GM19395 (cell line): ENCODE measurements around the gene CHRM2.
"Not testable (repeated sequence)": the region's sequence is repeated elsewhere in the genome, so short reads cannot be mapped to it uniquely, and the experiment has no call there.

Experiments used
- ATAC-seq: cut with Tn5 transposase; IDR thresholded peaks from one replicate; pipeline ENCODE4 v1.9.1; 2021; ENCODE audit warnings: mild to moderate bottlenecking, moderate library complexity; ENCODE audit not compliant: unreplicated experiment

The CHRM2 gene

GRCh38 chr7:136868496-136869000 lies at the start of gene CHRM2:
Gene CHRM2 (plus strand): TSS chr7:136868652. CDS start chr7:137014866, 146,214 bp downstream.
- ATAC-seq, result no peak

DNA sequence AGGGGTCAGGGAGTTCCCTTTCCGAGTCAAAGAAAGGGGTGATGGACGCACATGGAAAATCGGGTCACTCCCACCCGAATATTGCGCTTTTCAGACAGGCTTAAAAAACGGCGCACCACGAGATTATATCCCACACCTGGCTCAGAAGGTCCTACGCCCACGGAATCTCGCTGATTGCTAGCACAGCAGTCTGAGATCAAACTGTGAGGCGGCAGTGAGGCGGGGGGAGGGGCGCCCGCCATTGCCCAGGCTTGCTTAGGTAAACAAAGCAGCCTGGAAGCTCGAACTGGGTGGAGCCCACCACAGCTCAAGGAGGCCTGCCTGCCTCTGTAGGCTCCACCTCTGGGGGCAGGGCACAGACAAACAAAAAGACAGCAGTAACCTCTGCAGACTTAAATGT lies 37.1 kb upstream of the CHRM2 start:
- ATAC-seq, result not testable (repeated sequence)

DNA sequence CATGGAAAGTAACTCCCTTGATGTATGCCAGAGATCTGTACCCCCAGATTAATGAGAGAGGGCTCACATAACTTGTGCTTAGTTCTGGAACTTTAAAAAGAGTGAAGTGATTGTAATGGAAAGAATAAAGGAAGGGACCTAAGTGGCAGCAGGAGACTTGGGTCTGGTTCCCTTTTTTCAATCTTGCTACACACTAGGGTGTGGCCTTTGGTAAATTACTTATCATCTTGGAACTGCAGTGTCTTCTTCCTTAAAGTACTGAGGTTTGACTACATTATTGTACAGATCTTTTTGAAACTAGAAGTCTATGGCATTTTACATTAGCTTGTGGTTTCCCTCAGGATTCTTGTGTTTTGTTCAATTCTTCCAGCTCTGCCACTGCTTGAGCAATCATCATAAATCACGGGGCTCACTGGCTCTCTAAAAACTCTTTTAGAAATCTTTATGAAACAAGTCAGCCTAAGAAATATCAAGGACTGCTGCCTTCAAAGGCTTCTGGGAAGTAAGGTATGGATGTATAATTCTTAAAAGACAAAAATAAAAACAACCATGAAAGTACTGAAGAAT lies 22.5 kb upstream of the CHRM2 start:
- no peak for ATAC-seq

GRCh38 chr7:136847858-136848257 lies 20.6 kb upstream of the CHRM2 start:
- no peak for ATAC-seq

GRCh38 chr7:136853654-136854053 lies 14.8 kb upstream of the CHRM2 start:
- ATAC-seq, result no peak

DNA sequence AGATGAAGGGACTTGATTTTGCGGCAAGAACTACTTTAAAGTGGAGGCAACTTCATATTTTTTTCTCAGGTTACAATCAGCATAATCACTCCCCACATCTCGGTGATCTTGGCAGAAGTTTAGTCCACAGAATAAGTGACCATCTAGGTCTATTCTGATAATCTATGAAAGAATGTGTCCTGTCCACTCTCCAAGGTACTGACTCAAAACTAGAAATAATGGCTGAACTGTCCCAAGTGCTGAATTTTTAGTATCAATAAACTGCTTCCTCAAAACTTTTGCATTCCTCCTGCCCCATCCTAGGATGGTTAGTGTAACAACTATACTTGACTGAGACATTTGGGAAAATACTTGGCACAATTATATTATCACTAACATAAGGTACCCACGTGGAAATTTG lies 10.9 kb upstream of the CHRM2 start:
- ATAC-seq, result no peak

DNA sequence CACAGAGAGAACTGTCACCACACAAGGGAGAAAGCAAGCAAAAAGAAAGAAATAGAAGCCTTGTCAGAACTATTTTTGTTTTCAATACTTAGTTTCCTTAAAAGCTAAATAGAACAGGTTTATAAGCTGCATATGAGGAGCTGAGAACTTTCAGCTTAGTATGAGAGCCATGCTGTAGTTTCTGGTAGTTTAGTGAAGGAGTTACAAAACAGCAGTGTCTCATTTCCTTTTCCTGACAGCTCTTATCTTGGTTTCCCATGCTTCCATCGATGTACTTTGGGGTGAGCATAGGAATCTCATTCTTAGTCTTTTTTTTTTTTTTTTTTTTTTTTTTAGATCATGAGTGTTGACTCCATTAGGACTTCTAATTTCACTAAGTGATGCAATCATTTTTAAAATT lies 8.6 kb upstream of the CHRM2 start:
- ATAC-seq, result no peak

DNA sequence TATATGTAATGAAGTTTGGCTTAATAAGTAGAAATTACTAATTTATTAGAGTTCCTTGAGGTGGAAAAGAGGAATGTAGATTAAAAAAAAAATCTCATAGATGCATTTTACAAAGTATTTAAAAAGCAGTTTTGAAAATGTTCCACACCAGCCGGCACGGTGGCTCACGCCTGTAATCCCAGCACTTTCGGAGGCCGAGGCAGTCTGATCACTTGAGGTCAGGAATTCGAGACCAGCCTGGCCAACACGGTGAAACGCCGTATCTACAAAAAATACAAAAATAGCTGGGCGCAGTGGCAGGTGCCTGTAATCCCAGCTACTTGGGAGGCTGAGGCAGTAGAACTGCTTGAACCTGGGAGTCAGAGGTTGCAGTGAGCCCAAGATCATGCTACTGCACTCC lies 3.2 kb upstream of the CHRM2 start:
- ATAC-seq, result no peak

DNA sequence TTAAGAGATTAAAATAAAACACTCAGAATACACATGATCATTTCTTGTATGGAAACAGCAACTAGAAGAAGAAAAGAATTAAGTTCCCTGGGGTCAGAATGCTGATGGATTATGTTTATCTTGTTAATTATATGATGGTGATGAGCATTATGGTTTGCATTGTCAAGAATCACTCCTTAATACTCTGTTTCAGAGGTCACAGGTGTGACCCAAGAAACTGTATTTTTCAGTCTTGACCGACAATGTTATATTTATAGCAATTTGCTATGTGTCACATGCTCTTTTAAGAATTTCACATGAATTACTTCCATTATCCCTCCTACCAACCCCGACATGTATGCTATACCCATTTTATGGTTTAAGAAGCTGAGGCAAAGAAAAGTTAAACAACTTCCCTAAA lies 2.7 kb upstream of the CHRM2 start:
- ATAC-seq, result no peak

DNA sequence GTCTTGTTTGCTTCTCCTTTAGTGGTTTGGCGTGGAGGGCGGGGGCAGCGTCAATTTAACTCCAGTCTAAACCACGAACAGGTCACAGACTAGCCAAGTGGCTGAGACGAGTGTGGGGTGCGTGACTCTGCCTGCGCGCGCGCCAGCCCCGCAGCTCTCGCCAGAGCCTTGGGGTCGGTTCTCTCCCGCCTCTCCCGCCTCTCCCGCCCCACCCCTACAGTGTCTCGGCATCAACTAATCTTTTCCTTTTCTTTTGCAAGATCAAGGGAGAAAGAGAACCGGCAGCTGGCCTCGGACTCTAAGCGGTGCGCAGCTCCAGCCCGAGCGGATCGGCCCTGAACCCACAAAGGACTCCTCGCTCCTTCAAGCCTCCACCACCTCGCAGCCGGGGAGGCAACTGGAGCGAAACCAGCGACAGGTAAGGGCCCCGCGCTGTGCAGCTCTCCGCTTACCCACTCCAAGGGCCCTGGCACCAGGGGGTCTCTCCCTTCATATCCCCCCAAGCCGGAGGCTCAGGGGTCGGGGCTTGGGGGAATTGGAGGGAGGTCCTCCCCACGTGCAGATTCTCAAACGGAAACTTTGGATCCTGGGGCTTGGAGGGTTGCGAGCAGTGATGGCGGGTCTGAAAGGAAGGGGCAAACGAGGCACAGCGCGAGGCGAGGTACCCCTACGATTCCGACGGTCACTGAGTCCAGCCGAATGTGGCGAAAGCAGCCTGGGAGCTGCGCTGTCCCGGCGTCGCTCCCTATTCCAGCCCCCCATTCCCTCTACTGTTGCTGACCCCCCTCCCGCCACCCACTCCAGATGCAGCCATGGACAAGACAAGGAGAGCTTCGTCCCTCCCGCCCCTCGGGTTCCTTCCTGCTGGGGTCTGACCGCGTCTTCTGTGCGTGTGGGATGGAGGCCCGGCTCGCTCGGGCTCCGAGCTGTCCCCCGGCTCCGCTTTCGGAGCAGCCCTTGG lies 829 bp downstream of the CHRM2 start:
- no peak for ATAC-seq

GRCh38 chr7:136869991-136870865 lies 1.8 kb downstream of the CHRM2 start:
- no peak for ATAC-seq

DNA sequence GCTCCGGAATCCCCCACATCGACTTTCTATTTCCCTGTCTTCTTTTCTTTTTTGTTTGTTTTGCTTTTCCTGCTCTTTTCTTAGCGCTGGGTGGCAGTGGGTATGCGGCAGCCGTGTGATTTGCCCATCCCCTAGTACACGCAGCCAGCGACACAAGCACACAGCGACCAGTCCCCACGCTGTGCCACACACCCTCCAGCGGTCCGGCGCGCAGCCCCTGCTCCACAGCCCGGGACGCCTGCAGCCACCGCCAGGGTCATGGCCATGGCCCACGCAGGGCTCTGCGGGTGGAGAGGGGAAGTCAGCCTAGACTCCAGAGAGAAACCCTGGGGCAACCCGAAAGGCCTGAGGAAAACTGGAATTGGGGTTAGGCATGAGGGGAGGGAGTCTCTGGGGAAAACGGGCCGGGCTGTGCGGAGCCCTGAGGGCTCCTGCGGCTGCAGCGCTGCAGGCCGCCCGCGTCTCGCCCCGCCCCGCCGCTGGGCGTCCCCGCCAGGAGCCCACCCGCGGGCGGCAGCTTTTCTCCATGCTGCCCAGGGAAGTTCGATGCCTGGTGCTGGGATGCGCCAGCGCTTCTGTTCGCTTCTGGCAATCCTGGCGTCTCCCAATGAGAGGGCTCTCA lies 2.5 kb downstream of the CHRM2 start:
- ATAC-seq, result no peak

DNA sequence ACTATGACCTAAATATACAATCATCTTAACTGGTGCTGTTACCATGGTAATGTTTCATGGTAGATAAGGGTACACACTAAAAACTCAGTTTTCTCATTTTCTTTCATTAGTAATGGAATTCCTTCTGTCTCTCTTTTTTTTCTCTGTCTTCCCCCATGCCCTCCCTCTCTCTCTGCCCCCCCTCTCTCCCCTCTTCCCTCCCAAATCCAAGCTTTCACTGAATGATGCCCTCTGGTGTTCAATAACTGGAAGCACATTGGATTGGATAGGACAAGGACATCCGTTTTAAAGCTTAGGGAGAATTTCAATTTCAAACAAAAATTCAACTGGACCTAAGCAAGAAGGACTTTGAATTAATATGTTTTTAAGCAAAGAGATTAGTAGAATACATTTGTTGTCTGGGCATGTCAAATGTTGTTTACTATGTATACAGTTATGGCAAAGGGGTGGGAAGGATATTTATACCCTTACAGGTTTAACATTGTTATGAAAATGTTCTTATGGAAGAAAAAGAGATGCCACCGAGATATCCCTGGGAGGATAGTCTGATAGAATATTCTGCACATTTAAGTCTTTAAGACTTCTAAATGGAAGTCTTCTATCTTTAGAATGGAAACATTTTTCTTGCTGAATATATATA lies 6.1 kb downstream of the CHRM2 start:
- no peak for ATAC-seq

GRCh38 chr7:136877509-136877908 lies 9.1 kb downstream of the CHRM2 start:
- no peak for ATAC-seq

DNA sequence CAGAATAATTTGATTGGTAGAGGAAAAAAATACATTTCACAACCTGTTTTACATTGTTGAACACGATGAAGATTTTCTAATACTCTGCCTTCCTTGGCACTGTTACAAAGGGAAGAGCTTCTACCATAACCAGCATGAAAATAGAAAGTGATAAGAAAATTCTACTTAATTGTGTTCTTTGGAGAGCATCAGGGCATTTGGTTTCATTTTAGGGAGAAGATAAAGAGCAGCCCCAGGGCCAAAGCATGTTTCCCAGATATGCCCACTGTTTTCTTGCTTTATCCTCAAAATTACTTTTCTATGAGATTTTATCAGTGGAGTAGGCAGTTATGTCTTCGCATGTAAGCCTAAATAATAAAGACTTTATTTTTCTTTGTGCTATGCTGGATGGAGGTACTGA lies 9.5 kb downstream of the CHRM2 start:
- no peak for ATAC-seq

DNA sequence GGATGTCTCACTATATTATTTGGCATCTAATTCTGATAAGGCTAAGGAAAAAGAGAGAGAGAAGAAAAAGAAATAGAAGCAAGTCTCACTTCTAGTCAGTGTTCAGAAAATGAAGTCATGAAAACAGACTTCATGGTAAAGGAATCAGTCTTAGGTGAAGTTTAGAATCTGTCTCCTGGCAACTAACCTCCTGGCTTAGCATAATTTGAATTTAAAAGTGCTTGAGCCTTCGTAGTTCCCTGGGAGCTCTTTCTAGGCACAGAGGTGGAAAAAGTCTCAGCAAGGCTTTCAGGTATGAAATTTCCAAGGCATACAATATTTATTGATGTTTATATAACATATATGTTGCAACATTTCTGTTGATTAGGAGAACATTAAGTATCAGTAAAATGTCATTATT lies 10.4 kb downstream of the CHRM2 start:
- ATAC-seq, result no peak

GRCh38 chr7:136883046-136883445 lies 14.6 kb downstream of the CHRM2 start:
- ATAC-seq, result no peak

DNA sequence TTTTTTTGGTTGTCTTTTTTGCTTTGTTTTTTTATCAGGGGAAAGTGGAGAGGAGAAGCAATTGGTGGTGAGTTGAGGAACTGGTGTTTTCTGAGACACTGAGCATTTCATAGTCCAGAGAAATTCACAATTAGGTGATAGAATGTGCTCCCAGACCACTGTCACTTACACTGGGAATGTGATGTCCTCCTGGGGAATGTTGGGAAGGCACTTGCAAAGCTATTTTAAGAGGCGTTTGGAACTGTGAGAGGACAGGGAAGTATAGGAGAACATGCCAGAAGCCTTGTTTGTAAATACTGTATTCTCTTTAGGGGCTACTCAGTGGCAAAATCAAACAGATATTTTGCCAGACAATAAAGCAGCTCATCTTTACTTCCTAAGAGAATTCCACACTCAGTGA lies 16.0 kb downstream of the CHRM2 start:
- no peak for ATAC-seq

DNA sequence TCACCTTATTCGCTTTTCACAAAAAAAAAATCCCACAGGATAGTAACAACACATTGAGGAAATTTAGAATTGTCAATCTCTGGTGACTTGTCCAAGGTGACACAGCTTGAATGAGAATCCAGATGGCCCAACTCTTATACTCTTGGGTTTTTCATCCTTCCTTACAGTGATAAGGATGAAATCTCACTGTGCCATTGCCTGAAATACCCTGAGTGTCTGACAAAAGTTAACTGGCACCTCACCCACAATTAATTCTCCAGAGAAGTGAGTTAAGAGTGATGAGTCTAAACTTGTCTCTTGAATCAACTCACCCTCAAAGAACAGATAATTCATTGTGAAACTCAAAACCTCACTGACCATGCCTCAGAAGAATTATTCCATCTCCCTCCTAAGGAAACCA lies 18.9 kb downstream of the CHRM2 start:
- ATAC-seq, result no peak

DNA sequence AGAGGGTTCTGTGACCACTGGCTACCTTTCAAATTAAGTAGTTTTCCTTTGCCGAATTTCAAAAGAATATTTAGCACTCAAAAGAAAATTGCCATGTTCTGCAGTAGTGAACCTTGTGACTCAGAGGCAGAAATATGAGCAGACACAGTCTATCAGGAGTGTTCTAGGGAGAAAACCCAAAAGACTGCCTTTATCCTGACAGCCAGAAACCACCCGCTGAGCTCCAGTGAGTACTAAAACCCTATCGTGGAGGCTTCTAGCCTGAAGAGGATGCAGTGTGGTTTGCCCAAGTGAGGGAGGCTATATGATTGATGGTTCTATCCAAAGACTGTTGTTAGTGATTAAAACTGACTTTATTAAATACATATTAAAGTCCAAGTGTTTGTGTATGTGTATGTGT lies 21.9 kb downstream of the CHRM2 start:
- no peak for ATAC-seq
